ENCODE measurements around the gene BTBD18. TPM values are rescaled to one million over a fixed set of nuclear protein-coding genes. Genes with fewer than 3 reads are reported as not detected.

Gene BTBD18
- polyA plus RNA-seq, 1 donor = 0.09 TPM

- Histone ChIP-seq H3K27me3 (ENCODE audit: control insufficient read depth, insufficient read depth, low read length) (no peaks in the 10 kb centered on the region), H3K36me3 (ENCODE audit: control insufficient read depth, insufficient read depth, low read length) (peaks cover 2% of the 10 kb centered on the region), H3K4me1 (ENCODE audit: control insufficient read depth, insufficient read depth, low read length) (peaks cover 65% of the 10 kb centered on the region), H3K4me3 (ENCODE audit: low read length) (no peak overlapping the region), H3K27ac (ENCODE audit: low read length) (peak overlapping the region; percentile 92), H3K9me3 (ENCODE audit: control insufficient read depth, low read depth, low read length) (no peaks in the 10 kb centered on the region)
- 100% methylated on average over 1 of the region's 5 CpGs for WGBS (ENCODE audit: insufficient coverage, low lambda C conversion rate)
- DNase-seq = no peak
These were observed 23.9 kb upstream of the BTBD18 start for GRCh38 chr11:57775491-57775890.

GRCh38 chr11:57773026-57773598 is 21.5 kb upstream of the BTBD18 start:
- no peaks in the 10 kb centered on the region for H3K27me3 ChIP-seq (ENCODE audit: control insufficient read depth, insufficient read depth, low read length)
- H3K9me3 ChIP-seq (ENCODE audit: control insufficient read depth, low read depth, low read length) = no peaks in the 10 kb centered on the region
- no peak for DNase-seq
- 0% methylated on average over 1 of the region's 5 CpGs for WGBS (ENCODE audit: insufficient coverage, low lambda C conversion rate)
- no peak overlapping the region for H3K4me3 ChIP-seq (ENCODE audit: low read length)
- H3K27ac ChIP-seq (ENCODE audit: low read length) = no peak overlapping the region
- H3K4me1 ChIP-seq (ENCODE audit: control insufficient read depth, insufficient read depth, low read length) = peaks cover 46% of the 10 kb centered on the region
- H3K36me3 ChIP-seq (ENCODE audit: control insufficient read depth, insufficient read depth, low read length) = peaks cover 2% of the 10 kb centered on the region

GRCh38 chr11:57772562-57772961 is 20.9 kb upstream of the BTBD18 start:
- Histone ChIP-seq H3K4me3 (ENCODE audit: low read length) (no peak overlapping the region), H3K4me1 (ENCODE audit: control insufficient read depth, insufficient read depth, low read length) (peaks cover 40% of the 10 kb centered on the region), H3K36me3 (ENCODE audit: control insufficient read depth, insufficient read depth, low read length) (peaks cover 2% of the 10 kb centered on the region), H3K27ac (ENCODE audit: low read length) (no peak overlapping the region), H3K9me3 (ENCODE audit: control insufficient read depth, low read depth, low read length) (no peaks in the 10 kb centered on the region), H3K27me3 (ENCODE audit: control insufficient read depth, insufficient read depth, low read length) (no peaks in the 10 kb centered on the region)
- 96% methylated on average over 3 of the region's 4 CpGs for WGBS (ENCODE audit: insufficient coverage, low lambda C conversion rate)
- no peak for DNase-seq

- Histone ChIP-seq H3K27me3 (ENCODE audit: control insufficient read depth, insufficient read depth, low read length) (no peaks in the 10 kb centered on the region), H3K4me3 (ENCODE audit: low read length) (no peak overlapping the region), H3K4me1 (ENCODE audit: control insufficient read depth, insufficient read depth, low read length) (peaks cover 30% of the 10 kb centered on the region), H3K36me3 (ENCODE audit: control insufficient read depth, insufficient read depth, low read length) (peaks cover 4% of the 10 kb centered on the region), H3K27ac (ENCODE audit: low read length) (no peak overlapping the region), H3K9me3 (ENCODE audit: control insufficient read depth, low read depth, low read length) (no peaks in the 10 kb centered on the region)
- DNase-seq = no peak
- 100% methylated on average over 1 of the region's 3 CpGs for WGBS (ENCODE audit: insufficient coverage, low lambda C conversion rate)
These were observed 19.7 kb upstream of the BTBD18 start for GRCh38 chr11:57771365-57771764.

- no peaks in the 10 kb centered on the region for H3K27me3 ChIP-seq (ENCODE audit: control insufficient read depth, insufficient read depth, low read length)
- no peak overlapping the region for H3K4me3 ChIP-seq (ENCODE audit: low read length)
- H3K36me3 ChIP-seq (ENCODE audit: control insufficient read depth, insufficient read depth, low read length) = peaks cover 4% of the 10 kb centered on the region
- WGBS (ENCODE audit: insufficient coverage, low lambda C conversion rate) = 13% methylated on average over 1 of the region's 1 CpG
- DNase-seq = no peak
- H3K27ac ChIP-seq (ENCODE audit: low read length) = no peak overlapping the region
- H3K9me3 ChIP-seq (ENCODE audit: control insufficient read depth, low read depth, low read length) = no peaks in the 10 kb centered on the region
- peaks cover 30% of the 10 kb centered on the region for H3K4me1 ChIP-seq (ENCODE audit: control insufficient read depth, insufficient read depth, low read length)
These were observed 19.2 kb upstream of the BTBD18 start for GRCh38 chr11:57770793-57771192.

- DNase-seq = peak in 1 of 2 donors; percentile 38
- Histone ChIP-seq H3K9me3 (ENCODE audit: control insufficient read depth, low read depth, low read length) (no peaks in the 10 kb centered on the region), H3K4me3 (ENCODE audit: low read length) (peak overlapping the region; percentile 73), H3K27ac (ENCODE audit: low read length) (peak overlapping the region; percentile 94), H3K4me1 (ENCODE audit: control insufficient read depth, insufficient read depth, low read length) (peaks cover 14% of the 10 kb centered on the region), H3K27me3 (ENCODE audit: control insufficient read depth, insufficient read depth, low read length) (no peaks in the 10 kb centered on the region), H3K36me3 (ENCODE audit: control insufficient read depth, insufficient read depth, low read length) (peaks cover 2% of the 10 kb centered on the region)
- WGBS (ENCODE audit: insufficient coverage, low lambda C conversion rate) = 0% methylated on average over 1 of the region's 2 CpGs
These were observed 13.4 kb upstream of the BTBD18 start for GRCh38 chr11:57764972-57765371.

GRCh38 chr11:57764566-57764965 is 12.9 kb upstream of the BTBD18 start:
- Histone ChIP-seq H3K36me3 (ENCODE audit: control insufficient read depth, insufficient read depth, low read length) (peaks cover 2% of the 10 kb centered on the region), H3K9me3 (ENCODE audit: control insufficient read depth, low read depth, low read length) (no peaks in the 10 kb centered on the region), H3K4me1 (ENCODE audit: control insufficient read depth, insufficient read depth, low read length) (peaks cover 14% of the 10 kb centered on the region), H3K27me3 (ENCODE audit: control insufficient read depth, insufficient read depth, low read length) (no peaks in the 10 kb centered on the region), H3K4me3 (ENCODE audit: low read length) (peak overlapping the region; percentile 73), H3K27ac (ENCODE audit: low read length) (peak overlapping the region; percentile 94)
- WGBS (ENCODE audit: insufficient coverage, low lambda C conversion rate) = no CpG with 5 or more reads among the region's 2 CpGs
- DNase-seq = peak in 1 of 2 donors; percentile 71

GRCh38 chr11:57764021-57764420 is 12.4 kb upstream of the BTBD18 start:
- 0% methylated on average over 1 of the region's 4 CpGs for WGBS (ENCODE audit: insufficient coverage, low lambda C conversion rate)
- DNase-seq = no peak

GRCh38 chr11:57763568-57763967 is 11.9 kb upstream of the BTBD18 start:
- Histone ChIP-seq H3K27me3 (ENCODE audit: control insufficient read depth, insufficient read depth, low read length) (no peaks in the 10 kb centered on the region), H3K27ac (ENCODE audit: low read length) (peak overlapping the region; percentile 94), H3K4me1 (ENCODE audit: control insufficient read depth, insufficient read depth, low read length) (peaks cover 12% of the 10 kb centered on the region), H3K4me3 (ENCODE audit: low read length) (peak overlapping the region; percentile 73), H3K9me3 (ENCODE audit: control insufficient read depth, low read depth, low read length) (no peaks in the 10 kb centered on the region), H3K36me3 (ENCODE audit: control insufficient read depth, insufficient read depth, low read length) (peaks cover 2% of the 10 kb centered on the region)
- DNase-seq = peak in 1 of 2 donors; percentile 76
- WGBS (ENCODE audit: insufficient coverage, low lambda C conversion rate) = 0% methylated on average over 1 of the region's 1 CpG

More at GRCh38 chr11:57764021-57764420, 12.4 kb upstream of the BTBD18 start:
- H3K36me3 ChIP-seq (ENCODE audit: control insufficient read depth, insufficient read depth, low read length) = peaks cover 2% of the 10 kb centered on the region
- H3K27me3 ChIP-seq (ENCODE audit: control insufficient read depth, insufficient read depth, low read length) = no peaks in the 10 kb centered on the region
- H3K9me3 ChIP-seq (ENCODE audit: control insufficient read depth, low read depth, low read length) = no peaks in the 10 kb centered on the region
- peak overlapping the region; percentile 94 for H3K27ac ChIP-seq (ENCODE audit: low read length)
- H3K4me3 ChIP-seq (ENCODE audit: low read length) = peak overlapping the region; percentile 73
- peaks cover 14% of the 10 kb centered on the region for H3K4me1 ChIP-seq (ENCODE audit: control insufficient read depth, insufficient read depth, low read length)

GRCh38 chr11:57762235-57762861 is 10.7 kb upstream of the BTBD18 start:
- peak overlapping the region; percentile 73 for H3K4me3 ChIP-seq (ENCODE audit: low read length)
- peaks cover 12% of the 10 kb centered on the region for H3K4me1 ChIP-seq (ENCODE audit: control insufficient read depth, insufficient read depth, low read length)
- no peaks in the 10 kb centered on the region for H3K27me3 ChIP-seq (ENCODE audit: control insufficient read depth, insufficient read depth, low read length)
- WGBS (ENCODE audit: insufficient coverage, low lambda C conversion rate) = 0% methylated on average over 2 of the region's 9 CpGs
- H3K36me3 ChIP-seq (ENCODE audit: control insufficient read depth, insufficient read depth, low read length) = peaks cover 2% of the 10 kb centered on the region
- peak overlapping the region; percentile 94 for H3K27ac ChIP-seq (ENCODE audit: low read length)
- no peaks in the 10 kb centered on the region for H3K9me3 ChIP-seq (ENCODE audit: control insufficient read depth, low read depth, low read length)
- peak in 1 of 2 donors; percentile 67 for DNase-seq
